Measurements from ENCODE around the gene CEP97. TPM values are rescaled to one million over a fixed set of nuclear protein-coding genes. Genes with fewer than 3 reads are reported as not detected.

Gene CEP97
- polyA plus RNA-seq, 4 donors, result 13.6 to 19.8 (median 17.2) TPM

- no peak for DNase-seq (ENCODE audit: low read depth in 4 of 4, low spot score in 3 of 4)
Measured at GRCh38 chr3:101813817-101814440, 89.5 kb downstream of the CEP97 start.

GRCh38 chr3:101814835-101815234 lies 90.4 kb downstream of the CEP97 start:
- DNase-seq (ENCODE audit: low read depth in 4 of 4, low spot score in 3 of 4), result no peak

- no peak for DNase-seq (ENCODE audit: low read depth in 4 of 4, low spot score in 3 of 4)
Measured at GRCh38 chr3:101816215-101817149, 92.1 kb downstream of the CEP97 start.

- DNase-seq (ENCODE audit: low read depth in 4 of 4, low spot score in 3 of 4), result no peak
Measured at GRCh38 chr3:101817992-101818391, 93.6 kb downstream of the CEP97 start.

- DNase-seq (ENCODE audit: low read depth in 4 of 4, low spot score in 3 of 4), result no peak
Measured at GRCh38 chr3:101819649-101820206, 95.3 kb downstream of the CEP97 start.

Other genes starting within 250 kb of the CEP97 start
- gene SENP7, start 211.4 kb upstream of the CEP97 start, polyA plus RNA-seq (ENCODE audit: insufficient read length in 4 of 4), result 100 to 1,000 TPM in 1 of 4 donors, 10 to 100 TPM in 3; 62.8 to 101 (median 80.9) TPM
- 10 to 100 TPM; 25.1 to 45.5 (median 31.9) TPM for gene TRMT10C, start 162.7 kb upstream of the CEP97 start, polyA plus RNA-seq (ENCODE audit: insufficient read length in 4 of 4)
- 100 to 1,000 TPM; 198 to 272 (median 224) TPM for gene PCNP, start 150.4 kb upstream of the CEP97 start, polyA plus RNA-seq (ENCODE audit: insufficient read length in 4 of 4)
- 10 to 100 TPM; 22.8 to 26.0 (median 23.9) TPM for gene ZBTB11, start 47.5 kb upstream of the CEP97 start, polyA plus RNA-seq (ENCODE audit: insufficient read length in 4 of 4)
- 1,000 to 10,000 TPM; 1,503 to 1,609 (median 1,554) TPM for gene RPL24, start 37.9 kb upstream of the CEP97 start, polyA plus RNA-seq (ENCODE audit: insufficient read length in 4 of 4)
- 1 to 10 TPM; 5.6 to 8.8 (median 6.2) TPM for gene NXPE3, start 54.6 kb downstream of the CEP97 start, polyA plus RNA-seq (ENCODE audit: insufficient read length in 4 of 4)
- 10 to 100 TPM in 2 of 4 donors, 1 to 10 TPM in 2; 5.2 to 70.8 (median 9.3) TPM for gene NFKBIZ, start 124.9 kb downstream of the CEP97 start, polyA plus RNA-seq (ENCODE audit: insufficient read length in 4 of 4)